CD4-positive, alpha-beta T cell treated with Interleukin-1 beta for 1 hour (primary cell): ENCODE data around the gene ETHE1.

ENCODE experiments used
- DNase-seq, 2 donors: peaks; one replicate each; pipeline ENCODE4 v3.0.0-alpha.2; 2020 to 2022

The ETHE1 gene

GRCh38 chr19:43463381-43464133 is 63.4 kb downstream of the ETHE1 start:
- peak; percentile 99 for DNase-seq

GRCh38 chr19:43462785-43463380 is 64.1 kb downstream of the ETHE1 start:
- no peak for DNase-seq

GRCh38 chr19:43462383-43462782 is 64.6 kb downstream of the ETHE1 start:
- no peak for DNase-seq

GRCh38 chr19:43461303-43461702 is 65.7 kb downstream of the ETHE1 start:
- DNase-seq: no peak

- DNase-seq: no peak
Measured at GRCh38 chr19:43460362-43461016, 66.5 kb downstream of the ETHE1 start.

- no peak for DNase-seq
Measured at GRCh38 chr19:43457809-43458208, 69.2 kb downstream of the ETHE1 start.
